Astrocyte (in vitro differentiated cells and primary cell): ENCODE results near the gene GABARAP. TPM values are rescaled to one million over a fixed set of nuclear protein-coding genes. Genes with fewer than 3 reads are reported as not detected.

Experiments
- DNase-seq: peaks from one replicate; pipeline ENCODE4 v3.0.0-alpha.2; 2010; ENCODE audit warnings: low read depth
- FAIRE-seq: peaks from 2 replicates; lab custom pipeline; 2011; peaks lifted over from hg19 to GRCh38; lab: Jason Lieb, UNC
- H2AFZ ChIP-seq: 2 replicates; pipeline ENCODE4 v1.6.0; 2012; ENCODE audit warnings: low read depth, low read length, inconsistent platforms
- H3K27ac ChIP-seq: 2 replicates; pipeline ENCODE4 v1.5.1; 2011; ENCODE audit warnings: low read depth, low read length, inconsistent platforms
- H3K27me3 ChIP-seq: 2 replicates; pipeline ENCODE4 v1.6.0; 2011; ENCODE audit warnings: low read length, inconsistent platforms; ENCODE audit not compliant: insufficient read depth
- H3K36me3 ChIP-seq: 2 replicates; pipeline ENCODE4 v1.5.1; 2011; ENCODE audit warnings: low read length, inconsistent platforms; ENCODE audit not compliant: insufficient read depth
- H3K4me1 ChIP-seq: 2 replicates; pipeline ENCODE4 v1.5.1; 2011; ENCODE audit warnings: low read length, inconsistent platforms; ENCODE audit not compliant: insufficient read depth
- H3K4me2 ChIP-seq: 2 replicates; pipeline ENCODE4 v1.6.0; 2012; ENCODE audit warnings: low read length, inconsistent platforms
- H3K4me3 ChIP-seq: 2 replicates; pipeline ENCODE4 v1.5.1; 2011; ENCODE audit warnings: low read depth, mild to moderate bottlenecking, low read length, inconsistent platforms; ENCODE audit not compliant: insufficient read depth
- H3K79me2 ChIP-seq: 2 replicates; pipeline ENCODE4 v1.6.0; 2012; ENCODE audit warnings: mild to moderate bottlenecking, low read length, inconsistent platforms; ENCODE audit not compliant: insufficient read depth
- H3K9ac ChIP-seq: 2 replicates; pipeline ENCODE4 v1.6.0; 2012; ENCODE audit warnings: mild to moderate bottlenecking, low read length, inconsistent platforms
- H3K9me3 ChIP-seq: 2 replicates; pipeline ENCODE4 v1.5.1; 2012; ENCODE audit warnings: low read depth, mild to moderate bottlenecking, low read length, inconsistent platforms; ENCODE audit not compliant: insufficient read depth
- H4K20me1 ChIP-seq: 2 replicates; pipeline ENCODE4 v1.6.0; 2012; ENCODE audit warnings: low read length, inconsistent platforms; ENCODE audit not compliant: insufficient read depth
- H3K27ac Mint-ChIP-seq: one replicate; pipeline ENCODE4 v1.8.0; 2021; ENCODE audit warnings: mild to moderate bottlenecking, mixed read lengths; ENCODE audit not compliant: unreplicated experiment
- H3K27me3 Mint-ChIP-seq: one replicate; pipeline ENCODE4 v1.8.0; 2021; ENCODE audit warnings: low read depth, mixed read lengths; ENCODE audit not compliant: unreplicated experiment
- H3K36me3 Mint-ChIP-seq: one replicate; pipeline ENCODE4 v1.8.0; 2021; ENCODE audit warnings: low read depth, mixed read lengths; ENCODE audit not compliant: unreplicated experiment
- H3K4me1 Mint-ChIP-seq: one replicate; pipeline ENCODE4 v1.8.0; 2021; ENCODE audit warnings: low read depth, mixed read lengths; ENCODE audit not compliant: unreplicated experiment
- H3K4me3 Mint-ChIP-seq: one replicate; pipeline ENCODE4 v1.8.0; 2021; ENCODE audit warnings: mild to moderate bottlenecking, moderate library complexity, mixed read lengths; ENCODE audit not compliant: unreplicated experiment
- H3K9me3 Mint-ChIP-seq: one replicate; pipeline ENCODE4 v1.8.0; 2021; ENCODE audit warnings: mild to moderate bottlenecking, mixed read lengths; ENCODE audit not compliant: unreplicated experiment
- EZH2 ChIP-seq: IDR thresholded peaks from 2 replicates; pipeline ENCODE4 v1.6.1; 2012; ENCODE audit warnings: mild to moderate bottlenecking, low read length, inconsistent platforms; ENCODE audit not compliant: insufficient read depth
- total RNA-seq: library from RNA; stranded (reverse); gene quantifications from 2 replicates; pipeline ENCODE4 v1.2.1, GENCODE V29; 2021
- TF ChIP-seq, protein P1 (sequence below): IDR thresholded peaks from 2 replicates; pipeline ENCODE4 v1.5.1; 2011; ENCODE audit warnings: low read depth, mild to moderate bottlenecking, inconsistent platforms, low read length, moderate library complexity; ENCODE audit not compliant: insufficient read depth

GABARAP gene
- total RNA-seq, 1 donor from 2014 or later, result 434 TPM

- Histone ChIP-seq H3K9ac (no peak overlapping the region), H3K4me2 (no peak overlapping the region), H3K4me3 (no peak overlapping the region), H3K79me2 (no peaks in the 10 kb centered on the region), H3K4me1 (peaks cover 7% of the 10 kb centered on the region), H4K20me1 (no peaks in the 10 kb centered on the region), H3K27me3 (peaks cover 13% of the 10 kb centered on the region), H3K9me3 (no peaks in the 10 kb centered on the region), H3K27ac (no peak overlapping the region), H3K36me3 (no peaks in the 10 kb centered on the region), H2AFZ (no peak overlapping the region)
- Mint-ChIP-seq H3K4me3 (no peak overlapping the region), H3K27ac (peak overlapping the region; percentile 59), H3K9me3 (peaks cover 3% of the 10 kb centered on the region), H3K27me3 (peaks cover 12% of the 10 kb centered on the region), H3K36me3 (no peaks in the 10 kb centered on the region), H3K4me1 (peaks cover 3% of the 10 kb centered on the region)
- no peak for FAIRE-seq
- TF ChIP-seq, protein P1, sequence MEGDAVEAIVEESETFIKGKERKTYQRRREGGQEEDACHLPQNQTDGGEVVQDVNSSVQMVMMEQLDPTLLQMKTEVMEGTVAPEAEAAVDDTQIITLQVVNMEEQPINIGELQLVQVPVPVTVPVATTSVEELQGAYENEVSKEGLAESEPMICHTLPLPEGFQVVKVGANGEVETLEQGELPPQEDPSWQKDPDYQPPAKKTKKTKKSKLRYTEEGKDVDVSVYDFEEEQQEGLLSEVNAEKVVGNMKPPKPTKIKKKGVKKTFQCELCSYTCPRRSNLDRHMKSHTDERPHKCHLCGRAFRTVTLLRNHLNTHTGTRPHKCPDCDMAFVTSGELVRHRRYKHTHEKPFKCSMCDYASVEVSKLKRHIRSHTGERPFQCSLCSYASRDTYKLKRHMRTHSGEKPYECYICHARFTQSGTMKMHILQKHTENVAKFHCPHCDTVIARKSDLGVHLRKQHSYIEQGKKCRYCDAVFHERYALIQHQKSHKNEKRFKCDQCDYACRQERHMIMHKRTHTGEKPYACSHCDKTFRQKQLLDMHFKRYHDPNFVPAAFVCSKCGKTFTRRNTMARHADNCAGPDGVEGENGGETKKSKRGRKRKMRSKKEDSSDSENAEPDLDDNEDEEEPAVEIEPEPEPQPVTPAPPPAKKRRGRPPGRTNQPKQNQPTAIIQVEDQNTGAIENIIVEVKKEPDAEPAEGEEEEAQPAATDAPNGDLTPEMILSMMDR, result no peak
- TF ChIP-seq EZH2, result no peak
- peak; percentile 4 for DNase-seq
Observed at GRCh38 chr17:7266784-7267183, 24.5 kb upstream of the GABARAP start.

DNA sequence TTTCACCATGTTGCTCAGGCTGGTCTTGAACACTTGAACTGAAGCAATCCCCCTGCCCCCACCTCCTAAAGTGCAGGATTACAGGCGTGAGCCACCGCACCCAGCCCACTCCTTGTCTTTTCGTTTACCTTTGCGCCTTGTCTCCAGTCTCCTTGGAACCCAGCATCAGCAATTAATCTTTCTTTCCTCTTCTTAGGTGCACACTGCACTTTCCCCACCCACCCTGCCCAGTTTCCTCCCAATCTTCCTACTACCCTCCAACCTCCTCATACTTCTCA lies 21.5 kb upstream of the GABARAP start:
- Histone ChIP-seq H3K4me2 (peak overlapping the region; percentile 80), H3K9ac (no peak overlapping the region), H3K4me1 (peaks cover 12% of the 10 kb centered on the region), H3K4me3 (no peak overlapping the region), H3K27ac (no peak overlapping the region), H3K27me3 (peaks cover 14% of the 10 kb centered on the region), H4K20me1 (no peaks in the 10 kb centered on the region), H2AFZ (peak overlapping the region; percentile 67), H3K9me3 (no peaks in the 10 kb centered on the region), H3K36me3 (no peaks in the 10 kb centered on the region), H3K79me2 (no peaks in the 10 kb centered on the region)
- Mint-ChIP-seq H3K27ac (no peak overlapping the region), H3K9me3 (peaks cover 3% of the 10 kb centered on the region), H3K4me3 (no peak overlapping the region), H3K27me3 (peaks cover 14% of the 10 kb centered on the region), H3K4me1 (peaks cover 3% of the 10 kb centered on the region), H3K36me3 (peaks cover 3% of the 10 kb centered on the region)
- no peak for FAIRE-seq
- no peak for DNase-seq
- TF ChIP-seq, protein P1, result no peak
- no peak for TF ChIP-seq EZH2

DNA sequence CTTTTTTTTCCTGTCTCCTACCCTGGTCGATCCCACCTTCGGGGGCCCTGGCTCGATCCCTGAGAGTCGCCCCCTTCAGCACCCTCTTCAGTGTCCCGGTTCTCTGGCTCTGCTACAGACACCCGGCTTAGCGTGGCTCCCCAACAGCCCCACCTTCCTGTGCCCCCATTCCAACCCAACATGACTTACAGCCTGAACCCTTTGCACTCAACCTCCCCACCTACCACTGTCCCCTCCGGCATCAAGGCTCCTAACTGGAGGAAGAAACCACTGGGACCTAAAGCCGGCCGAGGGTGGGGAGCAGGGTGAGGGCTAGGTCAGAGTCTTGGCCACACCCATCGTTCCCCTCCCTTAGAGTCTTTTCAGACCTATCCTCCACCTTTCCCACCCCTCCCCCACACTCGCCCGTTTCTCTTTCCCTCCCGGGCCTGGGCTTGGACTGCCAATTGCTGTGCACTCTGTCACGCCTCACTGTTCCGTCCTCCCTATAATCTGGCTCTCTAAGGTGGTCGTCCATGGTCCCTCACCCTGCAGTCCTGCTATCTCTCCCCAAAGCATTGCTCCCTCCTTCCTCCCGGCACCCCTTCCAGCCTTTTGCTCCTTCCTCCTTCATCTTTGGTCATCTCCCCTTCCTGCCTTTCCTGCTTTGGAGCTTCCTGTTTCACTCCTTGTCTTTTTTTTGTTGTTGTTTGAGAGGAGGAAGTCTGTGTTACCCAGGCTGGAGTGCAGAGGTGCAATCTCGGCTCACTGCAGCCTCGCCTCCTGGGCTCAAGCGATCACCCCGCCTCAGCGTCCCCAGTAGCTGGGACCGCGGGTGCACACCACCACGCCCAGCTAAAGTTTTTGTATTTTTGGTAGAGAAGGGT lies 20.9 kb upstream of the GABARAP start:
- TF ChIP-seq, protein P1, result no peak
- no peak for TF ChIP-seq EZH2
- no peak overlapping the region for H3K4me3 ChIP-seq
- peak overlapping the region; percentile 80 for H3K4me2 ChIP-seq

More for the DNA sequence above, 20.9 kb upstream of the GABARAP start:
- H3K4me3 Mint-ChIP-seq, result peak overlapping the region; percentile 57
- peaks cover 3% of the 10 kb centered on the region for H3K4me1 Mint-ChIP-seq
- no peaks in the 10 kb centered on the region for H3K9me3 ChIP-seq
- H3K36me3 ChIP-seq, result no peaks in the 10 kb centered on the region
- H3K4me1 ChIP-seq, result peaks cover 12% of the 10 kb centered on the region
- H3K27ac Mint-ChIP-seq, result peak overlapping the region; percentile 45
- DNase-seq, result no peak
- H3K27me3 Mint-ChIP-seq, result peaks cover 14% of the 10 kb centered on the region
- H3K9ac ChIP-seq, result no peak overlapping the region
- H3K27me3 ChIP-seq, result peaks cover 14% of the 10 kb centered on the region
- H3K9me3 Mint-ChIP-seq, result peaks cover 3% of the 10 kb centered on the region
- peaks cover 6% of the 10 kb centered on the region for H3K36me3 Mint-ChIP-seq
- no peaks in the 10 kb centered on the region for H3K79me2 ChIP-seq
- H2AFZ ChIP-seq, result peak overlapping the region; percentile 67
- no peak overlapping the region for H3K27ac ChIP-seq
- H4K20me1 ChIP-seq, result no peaks in the 10 kb centered on the region
- FAIRE-seq, result no peak
